T-helper 1 cell treated with Interleukin-12 subunit alpha and Interleukin-12 subunit beta and Interleukin-4 antibody, amounts not matched to agents 30 μg/mL and 1 μg/mL, for 36 hours (primary cell): Measurements from ENCODE around the gene TMEM63A.
"Not testable (repeated sequence)": the region's sequence is repeated elsewhere in the genome, so short reads cannot be mapped to it uniquely, and the experiment has no call there.

ENCODE experiments used
- H3K27ac Mint-ChIP-seq: one replicate; pipeline ENCODE4 v1.8.0; 2021; ENCODE audit warnings: mild to moderate bottlenecking, mixed read lengths
- H3K27me3 Mint-ChIP-seq: one replicate; pipeline ENCODE4 v1.8.0; 2021; ENCODE audit warnings: low read depth, mixed read lengths
- H3K36me3 Mint-ChIP-seq: one replicate; pipeline ENCODE4 v1.8.0; 2021; ENCODE audit warnings: low read depth, mixed read lengths
- H3K4me1 Mint-ChIP-seq: one replicate; pipeline ENCODE4 v1.8.0; 2021; ENCODE audit warnings: low read depth, mixed read lengths
- H3K4me3 Mint-ChIP-seq: one replicate; pipeline ENCODE4 v1.8.0; 2021; ENCODE audit warnings: mild to moderate bottlenecking, moderate library complexity, mixed read lengths
- H3K9me3 Mint-ChIP-seq: one replicate; pipeline ENCODE4 v1.8.0; 2021; ENCODE audit warnings: mixed read lengths

TMEM63A gene

DNA sequence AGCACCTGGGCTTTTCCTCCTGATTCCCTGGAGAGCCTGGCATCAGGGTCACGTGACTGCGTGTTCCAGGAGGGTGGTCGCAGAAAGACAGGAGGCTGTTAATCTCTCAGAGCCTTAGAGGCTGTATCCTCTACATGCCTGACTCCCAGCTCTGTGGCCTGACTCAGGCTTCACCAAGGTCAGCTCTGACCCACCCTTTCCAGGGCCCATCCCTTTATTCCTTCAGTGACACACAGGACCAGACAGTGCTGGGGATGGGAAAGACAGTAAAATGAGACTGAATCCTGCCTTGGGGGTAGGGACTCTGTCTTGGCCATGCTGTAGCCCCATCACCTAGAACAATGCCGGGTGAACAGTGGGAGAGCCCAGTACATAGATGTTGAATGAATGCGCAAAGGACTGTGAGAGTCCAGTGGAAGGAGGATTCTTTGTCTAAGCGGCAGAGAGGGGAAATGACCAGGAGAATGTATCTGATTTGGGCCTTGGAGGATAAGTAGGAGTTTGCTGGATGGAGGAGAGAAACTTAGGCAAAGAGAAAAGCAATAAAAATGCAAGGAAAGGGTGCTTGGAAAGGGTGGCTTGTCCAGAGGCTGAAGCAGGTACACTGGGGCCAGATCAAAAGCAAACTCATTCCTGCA is 39.3 kb downstream of the TMEM63A start:
- peaks cover 8% of the 10 kb centered on the region for H3K36me3 Mint-ChIP-seq
- peaks cover under 1% of the 10 kb centered on the region for H3K4me1 Mint-ChIP-seq
- no peak overlapping the region for H3K4me3 Mint-ChIP-seq
- no peaks in the 10 kb centered on the region for H3K9me3 Mint-ChIP-seq
- H3K27me3 Mint-ChIP-seq, result no peaks in the 10 kb centered on the region
- H3K27ac Mint-ChIP-seq, result no peak overlapping the region

DNA sequence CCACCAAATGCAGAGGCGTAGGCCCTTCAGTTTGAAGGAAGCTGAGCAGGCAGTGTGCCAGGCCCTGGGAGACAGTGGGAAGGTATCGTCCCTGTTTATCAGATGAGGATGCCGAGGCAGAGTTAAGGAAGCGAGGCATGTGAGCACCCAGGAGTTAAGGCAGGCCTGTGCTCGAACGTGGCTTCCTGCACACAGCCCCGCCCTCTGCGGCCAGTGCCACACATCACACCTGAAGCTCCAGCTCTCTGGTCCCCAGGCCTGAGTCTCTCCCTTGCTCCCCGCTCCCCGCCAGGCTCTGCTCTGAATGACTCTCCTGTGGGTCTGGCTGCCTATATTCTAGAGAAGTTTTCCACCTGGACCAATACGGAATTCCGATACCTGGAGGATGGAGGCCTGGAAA is 40.1 kb downstream of the TMEM63A start:
- H3K36me3 Mint-ChIP-seq, result peaks cover 4% of the 10 kb centered on the region
- H3K27me3 Mint-ChIP-seq, result no peaks in the 10 kb centered on the region
- no peaks in the 10 kb centered on the region for H3K4me1 Mint-ChIP-seq
- H3K4me3 Mint-ChIP-seq, result no peak overlapping the region
- no peaks in the 10 kb centered on the region for H3K9me3 Mint-ChIP-seq
- no peak overlapping the region for H3K27ac Mint-ChIP-seq

DNA sequence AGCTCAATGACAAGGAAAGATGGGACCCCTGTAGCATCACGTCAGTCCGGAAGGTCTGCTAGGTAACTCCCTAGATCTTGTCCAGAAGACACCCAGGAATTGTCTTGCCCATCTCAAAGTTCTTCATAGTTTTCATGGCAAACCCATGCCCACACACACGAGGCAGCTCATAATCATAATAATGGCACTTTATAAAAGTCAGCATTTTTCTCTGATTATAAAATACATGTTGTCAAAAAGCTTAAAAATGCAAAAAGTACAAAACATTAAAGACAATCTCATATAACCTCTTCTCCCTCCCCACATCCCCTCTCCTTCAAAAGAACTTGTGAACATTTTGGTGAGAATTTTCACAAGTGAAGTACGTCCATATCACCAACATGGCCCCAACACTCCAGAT is 41.5 kb downstream of the TMEM63A start:
- H3K27ac Mint-ChIP-seq, result no peak overlapping the region
- H3K4me3 Mint-ChIP-seq, result no peak overlapping the region
- H3K36me3 Mint-ChIP-seq, result no peaks in the 10 kb centered on the region
- no peaks in the 10 kb centered on the region for H3K27me3 Mint-ChIP-seq
- H3K4me1 Mint-ChIP-seq, result no peaks in the 10 kb centered on the region
- H3K9me3 Mint-ChIP-seq, result no peaks in the 10 kb centered on the region

DNA sequence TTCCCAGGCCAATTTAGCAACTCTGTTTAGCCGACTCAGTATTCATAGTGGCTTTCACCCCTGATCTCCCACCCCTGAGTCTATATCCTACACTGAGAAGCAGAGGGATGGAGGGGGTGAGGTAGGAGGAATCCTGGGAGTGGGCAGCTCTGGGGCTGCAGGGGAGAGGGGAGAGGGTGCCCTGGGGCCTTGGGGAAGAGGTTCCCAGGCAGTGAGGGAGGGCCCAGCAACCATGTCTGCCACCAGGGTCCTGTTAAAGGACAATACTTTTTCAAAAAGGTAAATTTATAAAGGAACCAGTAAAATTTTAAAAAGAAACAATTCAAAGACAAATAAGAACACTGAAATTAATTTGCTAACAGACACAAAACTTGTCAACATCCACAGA is 42.0 kb downstream of the TMEM63A start:
- no peaks in the 10 kb centered on the region for H3K9me3 Mint-ChIP-seq
- H3K4me3 Mint-ChIP-seq, result no peak overlapping the region
- no peaks in the 10 kb centered on the region for H3K4me1 Mint-ChIP-seq
- no peaks in the 10 kb centered on the region for H3K27me3 Mint-ChIP-seq
- H3K36me3 Mint-ChIP-seq, result no peaks in the 10 kb centered on the region
- no peak overlapping the region for H3K27ac Mint-ChIP-seq

DNA sequence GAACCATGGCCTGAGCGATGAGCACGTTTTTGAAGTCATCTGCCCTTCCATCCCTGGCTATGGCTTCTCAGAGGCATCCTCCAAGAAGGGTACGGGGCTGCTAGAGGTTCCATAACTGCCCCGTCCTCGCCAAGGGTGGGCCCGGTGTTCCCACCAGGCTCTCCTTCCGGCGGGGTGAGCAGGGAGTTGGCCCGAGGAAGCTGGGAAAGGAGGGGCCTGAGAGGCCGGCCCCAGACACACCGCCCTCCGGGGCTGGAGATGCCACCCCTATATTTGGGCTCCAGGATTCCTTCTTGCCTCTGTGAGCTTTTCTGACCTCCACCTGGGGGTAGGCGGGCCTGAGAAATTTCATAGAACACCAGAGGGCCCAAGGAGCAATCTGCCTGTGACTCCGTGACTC is 43.4 kb downstream of the TMEM63A start:
- Mint-ChIP-seq H3K36me3 (no peaks in the 10 kb centered on the region), H3K27ac (no peak overlapping the region), H3K9me3 (no peaks in the 10 kb centered on the region), H3K4me1 (no peaks in the 10 kb centered on the region), H3K27me3 (no peaks in the 10 kb centered on the region), H3K4me3 (no peak overlapping the region)

DNA sequence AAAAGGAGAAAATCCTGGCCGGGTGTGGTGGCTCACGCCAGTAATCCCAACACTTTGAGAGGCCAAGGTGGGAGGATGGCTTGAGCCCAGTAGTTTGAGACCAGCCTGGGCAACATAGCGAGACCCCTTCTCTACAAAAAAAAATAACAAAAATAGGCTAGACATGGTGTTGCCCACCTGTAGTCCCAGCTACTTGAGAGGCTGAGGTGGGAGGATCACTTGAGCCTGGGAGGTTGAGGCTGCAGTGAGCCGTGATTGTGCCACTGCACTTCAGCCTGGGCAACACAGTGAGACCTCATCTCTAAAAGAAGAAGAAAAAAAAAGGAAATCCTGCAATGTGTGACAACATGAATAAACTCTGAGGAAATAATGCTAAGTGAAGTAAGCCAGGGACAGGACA is 45.9 kb downstream of the TMEM63A start:
- not testable (repeated sequence) for H3K27ac Mint-ChIP-seq, H3K4me3 Mint-ChIP-seq, H3K36me3 Mint-ChIP-seq, H3K27me3 Mint-ChIP-seq, H3K9me3 Mint-ChIP-seq, H3K4me1 Mint-ChIP-seq

DNA sequence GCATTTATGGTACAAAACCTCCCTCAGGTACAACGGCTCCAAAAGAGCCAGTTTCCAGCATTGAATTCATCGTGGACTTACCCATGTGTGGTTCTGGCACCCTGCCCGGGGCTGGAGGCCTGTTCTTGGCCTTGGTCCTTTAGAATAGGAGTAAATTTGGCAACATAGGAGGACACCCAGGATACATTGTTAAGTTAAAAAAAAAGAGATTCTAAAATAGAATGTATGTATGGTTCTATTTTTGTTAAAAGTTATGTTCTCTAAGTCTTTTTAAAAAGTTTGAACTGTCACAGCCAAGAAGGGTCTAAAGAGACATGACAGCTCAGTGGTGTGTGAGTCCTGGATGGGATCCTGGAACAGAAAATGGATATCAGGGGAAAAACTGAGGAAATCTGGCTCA is 46.3 kb downstream of the TMEM63A start:
- no peak overlapping the region for H3K4me3 Mint-ChIP-seq
- no peaks in the 10 kb centered on the region for H3K9me3 Mint-ChIP-seq
- H3K27me3 Mint-ChIP-seq, result no peaks in the 10 kb centered on the region
- no peak overlapping the region for H3K27ac Mint-ChIP-seq
- H3K4me1 Mint-ChIP-seq, result no peaks in the 10 kb centered on the region
- H3K36me3 Mint-ChIP-seq, result no peaks in the 10 kb centered on the region

DNA sequence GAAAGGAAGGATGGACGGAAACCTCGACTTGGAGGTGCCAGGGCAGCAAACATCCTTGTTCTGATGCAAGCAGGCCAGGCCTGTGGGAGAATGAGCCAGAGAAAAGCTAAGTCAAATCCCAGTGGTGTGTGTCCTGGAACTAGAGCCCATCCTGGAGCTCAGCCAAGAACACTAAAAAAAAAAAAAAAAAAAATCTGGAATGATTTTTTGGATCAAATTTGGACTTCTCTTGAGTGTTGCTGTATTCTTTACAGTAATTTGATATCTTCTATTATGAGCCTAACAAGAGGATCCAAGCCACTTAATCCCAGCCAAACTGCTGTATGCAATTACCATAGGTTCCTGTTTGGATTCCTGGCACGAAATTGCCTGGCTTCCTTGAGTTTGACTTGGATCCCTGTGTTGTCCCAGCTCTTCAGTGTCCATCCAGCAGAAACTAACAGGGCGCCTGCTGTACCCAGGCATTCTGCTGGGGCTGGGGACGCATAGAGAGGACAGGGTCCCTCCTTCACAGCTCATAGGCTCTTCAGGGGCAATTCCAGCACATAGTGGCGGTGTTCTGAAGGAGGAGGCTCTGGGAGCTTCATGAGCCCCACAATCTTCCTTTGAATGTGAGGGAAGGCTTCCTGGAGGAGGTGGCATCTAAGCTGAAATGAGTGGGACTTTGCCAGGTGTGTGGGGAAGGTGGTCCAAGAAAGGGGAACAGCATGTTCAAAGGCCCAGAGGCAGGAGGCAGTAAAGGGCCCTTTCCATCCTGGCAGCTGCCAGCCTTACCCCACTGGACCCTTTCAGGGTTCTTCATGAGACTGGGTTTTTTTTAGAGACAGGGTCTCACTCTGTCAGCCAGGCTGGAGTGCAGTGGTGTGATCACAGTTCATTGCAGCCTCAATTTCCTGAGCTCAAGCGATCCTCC is 47.5 kb downstream of the TMEM63A start:
- Mint-ChIP-seq H3K4me1 (no peaks in the 10 kb centered on the region), H3K36me3 (no peaks in the 10 kb centered on the region), H3K27me3 (no peaks in the 10 kb centered on the region), H3K4me3 (no peak overlapping the region), H3K27ac (no peak overlapping the region), H3K9me3 (no peaks in the 10 kb centered on the region)

DNA sequence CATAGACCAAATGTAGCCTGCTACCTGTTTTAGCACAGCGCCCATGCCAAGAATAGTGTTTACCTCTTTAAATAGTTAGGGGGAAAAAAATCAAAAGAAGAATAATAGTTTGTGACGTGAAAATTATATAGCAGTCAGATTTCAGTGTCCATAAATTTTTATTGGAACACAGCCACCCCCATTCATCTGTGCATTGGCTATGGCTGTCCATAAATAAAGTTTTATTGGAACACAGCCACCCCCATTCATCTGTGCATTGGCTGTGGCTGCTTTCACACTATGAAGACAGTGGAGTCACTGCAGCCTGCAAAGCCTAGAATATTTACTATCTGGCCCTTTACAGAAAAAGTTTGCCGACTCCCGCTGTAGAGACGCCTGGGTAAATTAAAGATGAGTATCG is 51.3 kb downstream of the TMEM63A start:
- H3K36me3 Mint-ChIP-seq, result no peaks in the 10 kb centered on the region
- H3K27ac Mint-ChIP-seq, result no peak overlapping the region
- peaks cover 3% of the 10 kb centered on the region for H3K4me1 Mint-ChIP-seq
- H3K9me3 Mint-ChIP-seq, result no peaks in the 10 kb centered on the region
- no peak overlapping the region for H3K4me3 Mint-ChIP-seq
- no peaks in the 10 kb centered on the region for H3K27me3 Mint-ChIP-seq

DNA sequence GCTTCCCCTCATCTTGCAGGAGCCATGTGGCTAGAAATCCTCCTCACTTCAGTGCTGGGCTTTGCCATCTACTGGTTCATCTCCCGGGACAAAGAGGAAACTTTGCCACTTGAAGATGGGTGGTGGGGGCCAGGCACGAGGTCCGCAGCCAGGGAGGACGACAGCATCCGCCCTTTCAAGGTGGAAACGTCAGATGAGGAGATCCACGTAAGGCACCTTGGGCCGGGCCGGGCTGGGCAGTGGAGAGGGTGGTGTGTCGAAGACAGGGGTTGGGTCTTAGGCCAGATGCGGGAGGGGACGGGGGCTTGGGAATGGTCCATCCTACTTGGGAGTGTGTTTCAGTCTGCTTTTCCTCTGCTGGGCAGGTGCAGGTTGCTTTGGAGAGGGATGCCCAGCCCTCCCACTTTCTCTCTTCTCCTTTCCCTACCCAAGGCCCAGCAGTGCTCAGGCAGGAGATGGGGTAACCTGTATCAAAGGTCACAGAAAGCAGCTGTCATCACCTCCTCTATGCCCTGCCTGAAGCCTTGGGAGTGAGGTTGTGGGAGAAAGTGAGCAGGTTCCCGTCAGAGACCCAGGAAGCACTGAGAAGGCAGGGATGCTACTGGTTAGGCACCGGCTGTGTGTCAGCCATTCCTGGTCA is 53.4 kb downstream of the TMEM63A start:
- H3K4me1 Mint-ChIP-seq, result peaks cover 3% of the 10 kb centered on the region
- no peaks in the 10 kb centered on the region for H3K9me3 Mint-ChIP-seq
- no peaks in the 10 kb centered on the region for H3K36me3 Mint-ChIP-seq
- no peak overlapping the region for H3K27ac Mint-ChIP-seq
- H3K27me3 Mint-ChIP-seq, result no peaks in the 10 kb centered on the region
- H3K4me3 Mint-ChIP-seq, result no peak overlapping the region

DNA sequence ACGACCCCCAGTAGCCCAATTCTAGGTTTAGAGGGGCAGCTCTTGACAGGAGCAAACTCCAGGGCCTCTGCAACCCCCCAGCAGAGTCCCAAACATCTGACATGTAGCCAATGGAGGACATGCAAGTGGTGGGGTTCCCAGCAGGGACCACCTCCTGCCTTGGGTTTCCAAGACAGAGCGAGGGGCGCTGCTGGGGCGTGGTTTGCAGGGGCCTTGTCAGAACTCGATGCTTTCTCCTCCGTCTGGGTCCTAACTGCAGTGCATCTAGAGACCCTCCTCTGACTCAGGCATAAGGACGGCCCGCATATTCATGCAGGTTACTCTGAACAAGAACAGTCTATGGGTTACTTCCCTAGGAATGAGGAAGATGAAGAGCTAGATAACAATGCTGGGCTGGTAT is 55.1 kb downstream of the TMEM63A start:
- Mint-ChIP-seq H3K36me3 (no peaks in the 10 kb centered on the region), H3K4me1 (peaks cover 3% of the 10 kb centered on the region), H3K27ac (no peak overlapping the region), H3K9me3 (no peaks in the 10 kb centered on the region), H3K27me3 (peaks cover 5% of the 10 kb centered on the region), H3K4me3 (no peak overlapping the region)

DNA sequence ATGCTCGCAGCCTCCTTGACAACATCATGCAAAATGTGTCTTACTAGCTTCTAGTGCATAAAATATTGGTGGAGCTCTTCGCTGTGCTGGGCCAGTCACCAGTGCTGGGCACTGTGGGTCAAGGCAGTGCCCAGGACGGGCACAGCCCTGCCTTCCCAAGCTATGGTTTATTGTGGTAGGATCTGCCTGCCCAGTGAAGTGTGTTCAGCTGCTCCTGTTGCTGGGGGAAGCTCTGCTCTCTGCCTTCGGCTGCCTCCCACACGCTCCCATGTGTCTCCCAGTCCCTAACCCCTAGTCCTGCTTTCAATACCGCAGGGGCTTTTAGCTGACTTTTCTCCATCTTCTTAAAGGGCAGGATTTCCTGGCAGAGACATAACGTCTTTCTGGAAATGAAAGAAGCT is 56.6 kb downstream of the TMEM63A start:
- H3K4me1 Mint-ChIP-seq, result peaks cover 3% of the 10 kb centered on the region
- H3K9me3 Mint-ChIP-seq, result no peaks in the 10 kb centered on the region
- no peak overlapping the region for H3K4me3 Mint-ChIP-seq
- no peaks in the 10 kb centered on the region for H3K36me3 Mint-ChIP-seq
- no peak overlapping the region for H3K27ac Mint-ChIP-seq
- H3K27me3 Mint-ChIP-seq, result peaks cover 7% of the 10 kb centered on the region

DNA sequence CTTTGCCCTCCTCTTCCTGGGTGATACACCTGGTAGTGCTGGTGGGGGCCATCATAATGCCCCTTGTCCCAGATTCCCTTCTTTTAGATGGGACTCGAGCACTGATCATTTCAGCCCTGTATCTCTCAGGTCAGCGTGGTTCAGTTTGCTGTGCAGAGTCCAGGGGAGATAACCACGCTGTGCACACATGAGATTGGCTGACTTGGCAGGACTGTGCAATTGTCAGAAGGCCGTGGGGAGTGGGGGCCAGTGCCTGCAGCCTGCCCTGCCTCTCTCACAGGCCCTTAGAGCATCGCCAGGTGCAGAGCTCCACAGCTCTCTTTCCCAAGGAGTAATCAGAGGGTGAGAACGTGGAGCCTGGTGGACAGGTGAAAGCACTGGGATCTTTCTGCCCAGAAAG is 57.1 kb downstream of the TMEM63A start:
- H3K9me3 Mint-ChIP-seq, result no peaks in the 10 kb centered on the region
- H3K36me3 Mint-ChIP-seq, result no peaks in the 10 kb centered on the region
- peaks cover 7% of the 10 kb centered on the region for H3K27me3 Mint-ChIP-seq

DNA sequence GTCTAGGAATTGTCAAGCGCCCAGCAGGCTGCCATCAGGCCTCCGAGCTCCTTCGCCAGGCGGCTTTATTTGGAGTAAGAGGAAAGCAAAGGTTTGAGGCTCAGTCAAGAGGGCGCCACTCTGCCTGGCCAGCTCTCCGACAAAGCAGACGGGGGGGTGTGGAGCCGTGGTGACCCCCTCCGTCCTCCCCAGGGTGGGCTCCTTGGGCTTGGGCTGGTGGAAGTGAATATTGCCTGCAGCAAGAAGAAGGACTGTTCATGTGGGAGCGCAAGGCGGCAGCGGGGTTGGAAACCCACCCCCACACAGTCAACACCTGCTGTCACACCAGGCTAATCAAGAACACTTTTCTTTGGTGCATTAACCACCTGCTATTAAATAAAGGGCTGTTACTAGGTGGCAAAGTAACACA is 57.6 kb downstream of the TMEM63A start:
- H3K4me3 Mint-ChIP-seq, result no peak overlapping the region
- no peaks in the 10 kb centered on the region for H3K36me3 Mint-ChIP-seq
- H3K27ac Mint-ChIP-seq, result no peak overlapping the region
- H3K27me3 Mint-ChIP-seq, result peaks cover 7% of the 10 kb centered on the region
- no peaks in the 10 kb centered on the region for H3K9me3 Mint-ChIP-seq
- H3K4me1 Mint-ChIP-seq, result peaks cover 3% of the 10 kb centered on the region

More for the DNA sequence above, 57.1 kb downstream of the TMEM63A start:
- Mint-ChIP-seq H3K4me3 (no peak overlapping the region), H3K4me1 (peaks cover 3% of the 10 kb centered on the region), H3K27ac (no peak overlapping the region)

DNA sequence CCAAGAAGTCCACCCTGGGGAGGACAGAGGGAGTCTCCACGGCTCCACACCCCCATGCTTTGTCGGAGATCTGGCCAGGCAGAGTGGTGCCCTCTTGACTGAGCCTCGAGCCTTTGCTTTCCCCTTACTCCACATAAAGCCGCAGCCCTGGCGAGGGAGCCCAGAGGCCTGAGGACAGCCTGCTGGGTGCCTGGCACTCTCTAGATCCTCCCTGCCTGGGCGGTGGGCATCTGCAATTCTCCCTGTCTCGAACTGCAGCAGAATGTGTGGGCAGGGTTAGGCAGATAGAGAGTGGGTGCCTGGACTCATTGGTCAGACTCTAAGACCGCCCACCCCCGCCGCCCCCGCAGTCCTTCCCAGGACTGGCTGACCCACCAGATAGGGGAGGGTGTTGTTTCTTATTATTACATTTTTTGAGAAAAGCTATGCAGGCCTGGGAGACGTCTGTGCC is 58.3 kb downstream of the TMEM63A start:
- H3K4me3 Mint-ChIP-seq, result no peak overlapping the region
- peaks cover 3% of the 10 kb centered on the region for H3K4me1 Mint-ChIP-seq
- H3K27ac Mint-ChIP-seq, result no peak overlapping the region
- H3K27me3 Mint-ChIP-seq, result peaks cover 7% of the 10 kb centered on the region
- H3K9me3 Mint-ChIP-seq, result no peaks in the 10 kb centered on the region
- H3K36me3 Mint-ChIP-seq, result no peaks in the 10 kb centered on the region
